ENCODE measurements around the gene ARMC12. TPM values are rescaled to one million over a fixed set of nuclear protein-coding genes. Genes with fewer than 3 reads are reported as not detected.
A peak's percentile ranks its signal among the peaks of the same experiment; 100 is the strongest.
"Not testable (repeated sequence)": the region's sequence is repeated elsewhere in the genome, so short reads cannot be mapped to it uniquely, and the experiment has no call there.

Gene ARMC12
- total and polyA plus RNA-seq, 2 experiments from 2014 or later, result 0.83 to 3.2 TPM

DNA sequence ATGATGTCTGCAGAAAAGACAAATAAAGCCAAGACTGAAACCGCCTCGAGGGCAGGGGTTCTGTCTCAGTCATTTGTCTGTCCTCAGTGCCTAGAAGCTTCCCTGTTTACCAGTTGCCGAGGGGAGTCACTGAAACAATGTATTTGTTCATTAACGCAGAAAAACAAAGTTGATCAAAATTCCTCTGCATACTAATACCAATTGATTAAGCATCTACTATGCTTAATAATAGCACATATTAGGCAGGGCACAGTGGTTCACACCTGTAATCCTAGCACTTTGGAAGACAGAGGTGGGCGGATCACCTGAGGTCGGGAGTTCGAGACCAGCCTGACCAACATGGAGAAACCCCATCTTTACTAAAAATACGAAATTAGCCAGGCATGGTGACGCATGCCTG lies 46.3 kb upstream of the ARMC12 start:
- Histone ChIP-seq H3K4me3 (no peak overlapping the region), H4K20me1 (ENCODE audit: insufficient read depth, poor library complexity, severe bottlenecking) (peaks cover 11% of the 10 kb centered on the region), H3K9me3 (ENCODE audit: low read depth) (no peaks in the 10 kb centered on the region), H2AFZ (no peak overlapping the region), H3K36me3 (replicated peaks; ENCODE audit: insufficient read depth, low read depth) (no peaks in the 10 kb centered on the region), H3K4me1 (ENCODE audit: insufficient read depth) (no peaks in the 10 kb centered on the region), H3K27ac (no peak overlapping the region), H3K9me2 (replicated peaks; ENCODE audit: insufficient read depth) (no peaks in the 10 kb centered on the region), H3K27me3 (no peaks in the 10 kb centered on the region), H3K79me2 (peaks cover 27% of the 10 kb centered on the region), H3K4me2 (no peak overlapping the region)
- 96% methylated on average over 9 of the region's 9 CpGs for WGBS (ENCODE audit: low lambda C conversion rate, missing lambda C conversion rate)
- DNase-seq (ENCODE audit: low spot score), result no peak
- TF ChIP-seq EZH2phosphoT487 (IDR thresholded peaks at IDR 0.05; ENCODE audit: low read depth, severe bottlenecking, unreplicated experiment), result no peak
- TF ChIP-seq, protein P1, sequence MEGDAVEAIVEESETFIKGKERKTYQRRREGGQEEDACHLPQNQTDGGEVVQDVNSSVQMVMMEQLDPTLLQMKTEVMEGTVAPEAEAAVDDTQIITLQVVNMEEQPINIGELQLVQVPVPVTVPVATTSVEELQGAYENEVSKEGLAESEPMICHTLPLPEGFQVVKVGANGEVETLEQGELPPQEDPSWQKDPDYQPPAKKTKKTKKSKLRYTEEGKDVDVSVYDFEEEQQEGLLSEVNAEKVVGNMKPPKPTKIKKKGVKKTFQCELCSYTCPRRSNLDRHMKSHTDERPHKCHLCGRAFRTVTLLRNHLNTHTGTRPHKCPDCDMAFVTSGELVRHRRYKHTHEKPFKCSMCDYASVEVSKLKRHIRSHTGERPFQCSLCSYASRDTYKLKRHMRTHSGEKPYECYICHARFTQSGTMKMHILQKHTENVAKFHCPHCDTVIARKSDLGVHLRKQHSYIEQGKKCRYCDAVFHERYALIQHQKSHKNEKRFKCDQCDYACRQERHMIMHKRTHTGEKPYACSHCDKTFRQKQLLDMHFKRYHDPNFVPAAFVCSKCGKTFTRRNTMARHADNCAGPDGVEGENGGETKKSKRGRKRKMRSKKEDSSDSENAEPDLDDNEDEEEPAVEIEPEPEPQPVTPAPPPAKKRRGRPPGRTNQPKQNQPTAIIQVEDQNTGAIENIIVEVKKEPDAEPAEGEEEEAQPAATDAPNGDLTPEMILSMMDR (IDR thresholded peaks at IDR 0.05; ENCODE audit: poor library complexity), result no peak
- TF ChIP-seq EZH2 (IDR thresholded peaks at IDR 0.05; ENCODE audit: borderline replicate concordance), result no peak

DNA sequence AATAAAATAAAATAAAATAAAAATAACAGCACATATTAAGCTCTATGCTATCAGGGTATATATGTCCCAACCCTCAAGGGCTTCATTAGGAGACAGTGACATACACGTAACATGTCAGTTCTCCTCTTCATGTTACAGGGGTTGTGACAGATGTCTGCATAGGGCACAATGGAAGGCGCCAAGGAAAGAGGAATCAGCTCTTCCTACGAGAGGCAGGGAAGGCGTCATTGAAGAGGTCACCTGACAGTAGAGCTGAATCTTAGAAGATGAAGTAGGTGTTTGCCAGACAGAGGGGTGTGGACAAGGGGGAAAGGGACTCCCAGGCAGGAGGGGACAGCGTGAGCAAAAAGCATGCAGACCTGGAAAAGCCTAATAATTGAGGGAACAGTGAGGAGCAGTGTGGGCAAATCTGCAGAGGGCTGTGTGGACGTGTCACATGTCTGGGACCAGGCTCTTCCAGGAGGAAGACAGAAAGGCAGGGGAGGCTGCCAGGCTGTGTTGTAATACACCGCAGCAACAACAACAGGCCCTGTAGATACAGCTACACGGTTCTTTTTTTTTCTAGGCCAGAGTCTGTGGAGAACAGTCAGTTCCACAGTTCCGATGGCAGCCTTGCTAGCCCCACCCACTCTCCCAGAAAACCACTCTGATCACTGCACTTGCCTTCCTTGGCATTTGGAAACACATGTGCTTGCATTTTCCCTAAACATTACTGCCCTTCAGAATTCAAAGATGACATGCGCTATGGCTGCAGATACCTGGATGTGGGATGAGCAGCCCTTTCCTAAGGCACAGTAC lies 45.6 kb upstream of the ARMC12 start:
- H3K4me2 ChIP-seq, result peak overlapping the region; percentile 20
- peak overlapping the region; percentile 42 for H3K27ac ChIP-seq
- DNase-seq (ENCODE audit: low spot score), result peak; percentile 68
- no peaks in the 10 kb centered on the region for H3K4me1 ChIP-seq (ENCODE audit: insufficient read depth)
- WGBS (ENCODE audit: low lambda C conversion rate, missing lambda C conversion rate), result 78% methylated on average over 10 of the region's 10 CpGs
- H3K9me2 ChIP-seq (replicated peaks; ENCODE audit: insufficient read depth), result no peaks in the 10 kb centered on the region
- peaks cover 19% of the 10 kb centered on the region for H3K79me2 ChIP-seq
- H3K27me3 ChIP-seq, result no peaks in the 10 kb centered on the region
- peak overlapping the region; percentile 0 for H2AFZ ChIP-seq
- H3K9me3 ChIP-seq (ENCODE audit: low read depth), result no peaks in the 10 kb centered on the region
- no peaks in the 10 kb centered on the region for H3K36me3 ChIP-seq (replicated peaks; ENCODE audit: insufficient read depth, low read depth)
- TF ChIP-seq, protein P1 (IDR thresholded peaks at IDR 0.05; ENCODE audit: poor library complexity), result no peak
- no peak for TF ChIP-seq EZH2 (IDR thresholded peaks at IDR 0.05; ENCODE audit: borderline replicate concordance)
- TF ChIP-seq EZH2phosphoT487 (IDR thresholded peaks at IDR 0.05; ENCODE audit: low read depth, severe bottlenecking, unreplicated experiment), result no peak
- peaks cover 8% of the 10 kb centered on the region for H4K20me1 ChIP-seq (ENCODE audit: insufficient read depth, poor library complexity, severe bottlenecking)
- no peak overlapping the region for H3K4me3 ChIP-seq

DNA sequence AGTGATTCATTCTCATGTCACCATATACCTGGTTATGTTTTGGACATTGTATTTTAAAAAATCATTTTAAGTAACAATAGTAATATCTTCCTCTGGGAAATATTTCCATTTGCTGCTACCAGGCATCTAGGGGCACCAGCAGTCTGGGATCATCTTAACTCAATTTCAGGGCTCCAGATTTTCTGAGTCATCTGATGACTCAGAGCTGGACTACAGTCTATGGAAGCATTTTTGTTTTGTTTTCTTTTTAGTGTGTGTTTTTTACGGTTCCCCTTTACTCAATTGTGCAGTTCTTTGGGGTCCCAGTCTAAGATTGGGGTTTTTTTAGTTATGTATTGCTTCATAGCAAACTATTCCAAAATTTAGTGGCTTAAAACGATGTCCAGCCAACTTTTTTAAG lies 42.4 kb upstream of the ARMC12 start:
- Histone ChIP-seq H2AFZ (no peak overlapping the region), H3K36me3 (replicated peaks; ENCODE audit: insufficient read depth, low read depth) (no peaks in the 10 kb centered on the region), H3K27ac (no peak overlapping the region), H3K4me2 (no peak overlapping the region), H3K4me1 (ENCODE audit: insufficient read depth) (no peaks in the 10 kb centered on the region), H3K4me3 (no peak overlapping the region), H3K9me2 (replicated peaks; ENCODE audit: insufficient read depth) (no peaks in the 10 kb centered on the region), H3K9me3 (ENCODE audit: low read depth) (no peaks in the 10 kb centered on the region), H4K20me1 (ENCODE audit: insufficient read depth, poor library complexity, severe bottlenecking) (no peaks in the 10 kb centered on the region), H3K27me3 (no peaks in the 10 kb centered on the region), H3K79me2 (no peaks in the 10 kb centered on the region)
- DNase-seq (ENCODE audit: low spot score), result no peak
- WGBS (ENCODE audit: low lambda C conversion rate, missing lambda C conversion rate), result 92% methylated on average over 2 of the region's 2 CpGs
- TF ChIP-seq, protein P1 (IDR thresholded peaks at IDR 0.05; ENCODE audit: poor library complexity), result no peak
- TF ChIP-seq EZH2phosphoT487 (IDR thresholded peaks at IDR 0.05; ENCODE audit: low read depth, severe bottlenecking, unreplicated experiment), result no peak
- TF ChIP-seq EZH2 (IDR thresholded peaks at IDR 0.05; ENCODE audit: borderline replicate concordance), result no peak

DNA sequence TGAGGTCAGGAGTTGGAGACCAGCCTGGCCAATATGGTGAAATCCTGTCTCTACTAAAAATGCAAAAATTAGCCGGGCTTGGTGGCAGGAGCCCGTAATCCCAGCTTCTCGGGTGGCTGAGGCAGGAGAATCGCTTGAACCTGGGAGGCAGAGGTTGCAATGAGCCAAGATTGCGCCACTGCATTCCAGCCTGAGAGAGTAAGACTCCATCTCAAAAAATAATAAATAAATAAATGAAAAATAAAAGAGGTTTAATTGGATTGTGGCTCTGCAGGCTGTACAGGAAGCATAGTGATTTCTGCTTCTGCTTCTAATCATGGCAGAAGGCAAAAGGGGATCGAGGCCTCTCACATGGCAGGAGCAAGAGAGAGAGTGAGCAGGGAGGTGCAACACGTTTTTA lies 38.4 kb upstream of the ARMC12 start:
- not testable (repeated sequence) for H3K4me3 ChIP-seq; H3K27me3 ChIP-seq; H3K9me2 ChIP-seq (replicated peaks; ENCODE audit: insufficient read depth); H4K20me1 ChIP-seq (ENCODE audit: insufficient read depth, poor library complexity, severe bottlenecking); H3K27ac ChIP-seq; H3K4me2 ChIP-seq; H3K4me1 ChIP-seq (ENCODE audit: insufficient read depth); H3K36me3 ChIP-seq (replicated peaks; ENCODE audit: insufficient read depth, low read depth); H2AFZ ChIP-seq; H3K9me3 ChIP-seq (ENCODE audit: low read depth); H3K79me2 ChIP-seq; DNase-seq (ENCODE audit: low spot score)
- 84% methylated on average over 7 of the region's 7 CpGs for WGBS (ENCODE audit: low lambda C conversion rate, missing lambda C conversion rate)

All from hepatocyte (in vitro differentiated cells).